HG03442 (cell line): ENCODE results near the gene MMP25.
"Not testable (repeated sequence)": the region's sequence is repeated elsewhere in the genome, so short reads cannot be mapped to it uniquely, and the experiment has no call there.

Experiments used
- ATAC-seq: cut with Tn5 transposase; IDR thresholded peaks from one replicate; pipeline ENCODE4 v1.9.1; 2021; ENCODE audit warnings: mild to moderate bottlenecking, moderate library complexity; ENCODE audit not compliant: unreplicated experiment

Gene MMP25

GRCh38 chr16:3054965-3055733 is 8.8 kb downstream of the MMP25 start:
- ATAC-seq, result no peak

- not testable (repeated sequence) for ATAC-seq
Observed at GRCh38 chr16:3055734-3056115, 9.4 kb downstream of the MMP25 start.

DNA sequence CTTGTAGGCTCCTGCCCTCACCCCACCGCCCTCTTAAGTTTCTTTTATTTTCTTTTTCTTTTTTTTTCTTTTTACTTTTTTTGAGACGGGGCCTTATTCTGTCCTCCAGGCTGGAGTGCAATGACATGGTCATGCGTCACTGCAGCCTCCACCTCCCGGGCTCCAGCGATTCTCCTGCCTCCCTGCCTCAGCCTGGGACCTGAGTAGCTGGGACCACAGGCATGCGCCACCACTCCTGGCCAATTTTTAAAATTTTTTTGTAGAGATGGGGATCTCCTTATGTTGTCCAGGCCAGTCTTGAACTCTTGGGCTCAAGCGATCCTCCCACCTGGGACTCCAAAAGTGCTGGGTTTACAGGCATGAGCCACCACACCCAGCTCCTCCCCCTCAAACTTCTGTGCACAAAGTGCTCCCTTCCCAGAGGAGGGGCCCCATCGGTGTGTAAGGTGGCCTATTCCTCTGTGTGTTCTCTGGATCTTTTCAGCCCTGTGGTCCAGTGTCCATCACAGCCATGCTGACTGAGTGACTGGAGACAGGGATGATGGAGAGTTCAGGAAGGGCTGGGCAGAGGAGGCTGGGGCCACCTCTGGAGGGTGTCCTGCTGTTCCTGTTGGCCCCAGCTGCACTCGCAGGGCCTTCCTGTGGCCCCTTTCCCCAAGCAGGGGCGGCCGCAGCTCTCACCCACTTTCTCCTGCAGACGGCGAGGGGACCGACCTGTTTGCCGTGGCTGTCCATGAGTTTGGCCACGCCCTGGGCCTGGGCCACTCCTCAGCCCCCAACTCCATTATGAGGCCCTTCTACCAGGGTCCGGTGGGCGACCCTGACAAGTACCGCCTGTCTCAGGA is 10.2 kb downstream of the MMP25 start:
- ATAC-seq, result no peak

- ATAC-seq, result no peak
Observed at GRCh38 chr16:3057181-3058138, 11.1 kb downstream of the MMP25 start.

DNA sequence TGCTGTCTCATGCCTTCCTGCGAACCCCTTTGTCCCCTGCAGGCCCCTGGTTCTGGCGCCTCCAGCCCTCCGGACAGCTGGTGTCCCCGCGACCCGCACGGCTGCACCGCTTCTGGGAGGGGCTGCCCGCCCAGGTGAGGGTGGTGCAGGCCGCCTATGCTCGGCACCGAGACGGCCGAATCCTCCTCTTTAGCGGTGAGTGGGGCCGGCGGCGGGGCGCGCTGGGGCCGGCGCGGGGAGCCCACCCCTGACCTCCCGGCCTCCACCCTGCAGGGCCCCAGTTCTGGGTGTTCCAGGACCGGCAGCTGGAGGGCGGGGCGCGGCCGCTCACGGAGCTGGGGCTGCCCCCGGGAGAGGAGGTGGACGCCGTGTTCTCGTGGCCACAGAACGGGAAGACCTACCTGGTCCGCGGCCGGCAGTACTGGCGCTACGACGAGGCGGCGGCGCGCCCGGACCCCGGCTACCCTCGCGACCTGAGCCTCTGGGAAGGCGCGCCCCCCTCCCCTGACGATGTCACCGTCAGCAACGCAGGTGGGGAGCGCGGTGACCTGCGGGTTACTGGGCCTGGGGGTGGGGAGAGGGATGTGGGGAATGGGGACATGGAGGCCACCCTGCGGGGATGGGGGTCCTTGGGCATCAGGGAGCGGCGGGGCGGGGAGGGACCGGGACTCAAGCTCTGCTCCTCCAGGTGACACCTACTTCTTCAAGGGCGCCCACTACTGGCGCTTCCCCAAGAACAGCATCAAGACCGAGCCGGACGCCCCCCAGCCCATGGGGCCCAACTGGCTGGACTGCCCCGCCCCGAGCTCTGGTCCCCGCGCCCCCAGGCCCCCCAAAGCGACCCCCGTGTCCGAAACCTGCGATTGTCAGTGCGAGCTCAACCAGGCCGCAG is 12.0 kb downstream of the MMP25 start:
- peak; percentile 19 for ATAC-seq

GRCh38 chr16:3059041-3059722 is 12.8 kb downstream of the MMP25 start:
- peak; percentile 75 for ATAC-seq

DNA sequence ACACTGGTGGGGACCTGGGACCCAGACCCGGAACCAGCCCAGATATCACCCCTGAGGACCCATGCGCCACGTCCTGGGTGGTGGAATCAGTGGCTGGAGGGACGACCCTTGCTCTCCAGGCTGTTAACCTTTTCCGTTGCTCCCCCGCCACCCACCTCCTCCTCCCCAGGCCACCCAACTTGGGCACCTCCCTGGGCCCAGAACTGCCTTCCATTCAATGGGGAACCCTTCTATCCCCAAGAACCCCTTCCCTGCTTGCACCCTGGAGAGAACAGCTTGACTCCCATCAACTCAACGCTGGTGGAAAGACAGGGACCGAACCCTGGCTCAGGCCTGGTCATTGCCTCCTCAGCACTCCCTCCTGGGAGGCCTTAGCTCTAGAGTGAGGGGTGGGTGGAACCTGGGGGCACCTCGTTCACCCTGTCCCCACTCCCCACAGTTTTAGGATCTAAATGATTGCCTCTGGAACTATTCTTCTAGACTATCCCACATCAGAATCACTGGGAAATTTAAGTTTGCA is 13.4 kb downstream of the MMP25 start:
- no peak for ATAC-seq

- no peak for ATAC-seq
Observed at GRCh38 chr16:3060339-3061127, 14.2 kb downstream of the MMP25 start.

- no peak for ATAC-seq
Observed at GRCh38 chr16:3062553-3062952, 16.2 kb downstream of the MMP25 start.

GRCh38 chr16:3063625-3064386 is 17.4 kb downstream of the MMP25 start:
- ATAC-seq, result no peak

- no peak for ATAC-seq
Observed at GRCh38 chr16:3065069-3065741, 18.8 kb downstream of the MMP25 start, which contains the start of gene IL32. Gene IL32 (plus strand): TSS chr16:3065640. CDS start chr16:3065812, 172 bp downstream.

DNA sequence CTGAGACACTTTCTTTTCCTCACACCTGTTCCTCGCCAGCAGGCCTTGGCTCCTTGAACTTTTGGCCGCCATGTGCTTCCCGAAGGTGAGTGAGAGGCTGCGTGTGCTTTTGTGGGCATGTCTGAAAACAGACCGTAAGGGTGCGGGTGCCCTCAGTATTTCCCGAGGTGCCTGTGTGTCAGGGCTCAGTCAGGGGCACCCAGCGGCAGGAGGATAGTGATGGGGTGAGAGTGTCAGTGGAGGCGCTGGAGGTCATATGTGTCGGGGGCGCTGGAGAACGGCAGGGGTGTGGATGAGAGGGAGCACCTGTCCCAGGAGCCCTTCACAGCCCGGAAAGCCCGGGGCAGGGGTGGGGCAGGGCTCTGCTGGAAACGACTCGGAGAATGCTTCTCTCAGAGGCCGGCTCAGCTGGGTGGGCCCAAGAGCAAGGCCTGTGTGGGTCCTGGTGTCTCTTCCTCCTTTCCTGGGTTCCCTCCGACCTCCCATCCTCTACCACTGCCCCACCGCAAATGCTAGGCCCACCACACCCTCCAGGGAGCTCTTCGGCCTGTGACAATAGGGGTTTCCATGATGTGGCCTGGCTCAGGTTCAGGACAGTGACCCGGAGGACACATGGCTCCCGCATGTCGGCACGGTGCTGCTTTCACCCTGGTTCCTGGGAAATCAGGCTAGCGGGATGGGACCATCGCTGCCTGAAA is 19.5 kb downstream of the MMP25 start:
- no peak for ATAC-seq

DNA sequence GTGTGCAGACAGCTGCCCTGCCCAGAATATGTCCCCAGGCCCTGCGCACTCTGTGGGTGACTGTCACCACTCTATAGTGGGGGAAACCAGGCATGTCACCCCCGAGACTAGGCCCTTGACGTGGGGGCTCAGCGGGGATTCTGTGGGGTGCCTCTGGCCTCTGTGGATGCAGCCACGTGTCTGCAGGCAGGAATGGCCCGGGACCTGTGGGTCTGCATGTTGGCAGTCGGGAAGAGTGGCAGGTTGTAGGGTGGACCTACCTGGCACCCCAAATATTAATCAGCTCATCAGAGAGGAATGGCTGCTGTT is 20.0 kb downstream of the MMP25 start:
- no peak for ATAC-seq

DNA sequence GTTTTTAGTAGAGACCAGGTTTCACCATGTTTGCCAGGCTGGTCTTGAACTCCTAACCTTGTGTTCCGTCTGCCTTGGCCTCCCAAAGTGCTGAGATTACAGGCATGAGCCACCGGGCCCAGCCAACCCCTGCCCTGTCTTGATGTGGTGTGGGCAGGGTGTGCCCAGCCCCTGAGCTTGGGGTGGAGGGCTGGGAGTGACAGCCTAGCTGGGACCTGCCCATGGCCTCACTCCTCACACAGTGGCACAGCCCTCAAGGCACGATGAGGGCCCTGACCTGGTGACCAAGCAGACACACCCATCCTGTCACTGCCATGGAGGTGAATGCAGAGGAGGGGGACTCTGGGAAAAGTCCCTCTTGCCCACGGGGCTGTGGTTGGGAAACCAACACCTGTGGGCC is 22.1 kb downstream of the MMP25 start:
- no peak for ATAC-seq

- not testable (repeated sequence) for ATAC-seq
Observed at GRCh38 chr16:3069146-3069545, 22.8 kb downstream of the MMP25 start.

GRCh38 chr16:3070608-3071111 is 24.3 kb downstream of the MMP25 start:
- no peak for ATAC-seq
